Transverse colon (tissue), 3 donors: ENCODE measurements around the gene FTCDNL1.

Experiments used
- CTCF ChIP-seq, 5 experiments: fragments of 200-600 bp in 3 of 5; fragments of 450-650 bp in 2 of 5; sonication (generic) in 3 of 5; IDR thresholded peaks; 1 replicate in 2 of 5; 2 replicates in 3 of 5; pipeline ENCODE4 v1.5.1; 2016 to 2017; ENCODE audit warnings: antibody characterized with exemption in 5 of 5, inconsistent platforms in 3 of 5, mild to moderate bottlenecking in 2 of 5, moderate library complexity in 1 of 5
- EP300 ChIP-seq: sonication (generic); formaldehyde crosslinking; IDR thresholded peaks from one replicate; pipeline ENCODE4 v1.6.1; 2017; ENCODE audit warnings: antibody characterized with exemption, low read depth
- POLR2A ChIP-seq: fragments of 450-650 bp; IDR thresholded peaks from one replicate; pipeline ENCODE4 v1.6.1; 2016; ENCODE audit warnings: antibody characterized with exemption, mild to moderate bottlenecking, moderate library complexity

DNA sequence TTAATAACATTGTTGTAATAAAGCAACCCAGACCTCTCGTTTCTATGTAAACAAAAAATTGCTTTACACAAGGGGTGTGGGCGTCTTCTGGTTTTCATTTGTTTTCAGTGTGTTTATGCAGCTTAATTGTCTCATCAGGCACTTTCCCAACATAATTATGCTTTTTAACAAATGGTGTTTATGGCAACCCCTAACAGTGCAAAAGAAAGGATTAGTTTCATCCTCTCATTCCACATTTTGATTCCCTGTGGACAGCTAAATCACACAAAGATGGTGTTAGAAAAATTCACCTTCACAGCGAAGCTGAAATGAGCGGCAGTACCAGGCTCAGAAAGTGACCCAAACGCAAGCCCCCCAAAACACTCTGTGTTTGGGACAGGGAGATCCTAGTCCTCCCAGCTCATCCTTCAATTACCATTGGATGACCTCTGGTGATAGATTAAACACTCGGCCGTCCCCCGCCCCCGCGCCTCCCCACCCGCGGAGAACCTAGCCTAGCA lies 724 bp downstream of the FTCDNL1 start:
- TF ChIP-seq EP300 (no peak), POLR2A (no peak), CTCF (IDR thresholded peaks at IDR 0.05) (no peak)
